Tibial nerve (tissue), 4 donors: ENCODE measurements around the gene HMCN1.

Experiments used
- EP300 ChIP-seq, 2 donors: sonication (generic); formaldehyde crosslinking; IDR thresholded peaks; one replicate each; pipeline ENCODE4 v1.6.1; 2017; ENCODE audit warnings: antibody characterized with exemption in 2 of 2, mild to moderate bottlenecking in 1 of 2
- POLR2A ChIP-seq, 2 donors: fragments of 450-650 bp; IDR thresholded peaks; one replicate each; pipeline ENCODE4 v1.6.1; 2017; ENCODE audit warnings: antibody characterized with exemption in 2 of 2, mild to moderate bottlenecking in 2 of 2, moderate library complexity in 2 of 2
- TF ChIP-seq, protein P1 (sequence below), 5 experiments: fragments of 200-600 bp in 3 of 5; fragments of 450-650 bp in 2 of 5; sonication (generic) in 3 of 5; IDR thresholded peaks; one replicate each; pipeline ENCODE4 v1.5.1; 2016 to 2019; ENCODE audit warnings: antibody characterized with exemption in 5 of 5, mild to moderate bottlenecking in 3 of 5, moderate library complexity in 2 of 5

DNA sequence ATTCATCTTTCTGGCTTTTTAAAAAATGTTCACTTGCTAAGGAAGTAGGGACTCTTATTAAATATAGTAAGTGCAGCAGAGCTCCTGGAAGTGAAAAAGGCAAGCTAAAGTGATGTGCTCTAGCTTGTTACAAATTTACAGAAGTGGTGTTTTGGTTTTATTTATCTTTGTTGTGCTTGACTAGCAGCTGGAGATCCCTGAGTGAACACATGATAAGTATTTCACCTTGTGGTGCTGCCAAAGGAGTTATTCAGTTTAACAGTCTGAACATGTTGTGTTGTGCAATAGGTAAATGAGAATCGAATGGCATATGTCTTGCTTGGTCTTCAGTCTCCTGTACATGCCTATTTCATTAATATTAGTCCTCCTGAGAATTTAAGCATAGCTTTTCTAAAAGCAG lies 325.1 kb downstream of the HMCN1 start:
- TF ChIP-seq, protein P1, sequence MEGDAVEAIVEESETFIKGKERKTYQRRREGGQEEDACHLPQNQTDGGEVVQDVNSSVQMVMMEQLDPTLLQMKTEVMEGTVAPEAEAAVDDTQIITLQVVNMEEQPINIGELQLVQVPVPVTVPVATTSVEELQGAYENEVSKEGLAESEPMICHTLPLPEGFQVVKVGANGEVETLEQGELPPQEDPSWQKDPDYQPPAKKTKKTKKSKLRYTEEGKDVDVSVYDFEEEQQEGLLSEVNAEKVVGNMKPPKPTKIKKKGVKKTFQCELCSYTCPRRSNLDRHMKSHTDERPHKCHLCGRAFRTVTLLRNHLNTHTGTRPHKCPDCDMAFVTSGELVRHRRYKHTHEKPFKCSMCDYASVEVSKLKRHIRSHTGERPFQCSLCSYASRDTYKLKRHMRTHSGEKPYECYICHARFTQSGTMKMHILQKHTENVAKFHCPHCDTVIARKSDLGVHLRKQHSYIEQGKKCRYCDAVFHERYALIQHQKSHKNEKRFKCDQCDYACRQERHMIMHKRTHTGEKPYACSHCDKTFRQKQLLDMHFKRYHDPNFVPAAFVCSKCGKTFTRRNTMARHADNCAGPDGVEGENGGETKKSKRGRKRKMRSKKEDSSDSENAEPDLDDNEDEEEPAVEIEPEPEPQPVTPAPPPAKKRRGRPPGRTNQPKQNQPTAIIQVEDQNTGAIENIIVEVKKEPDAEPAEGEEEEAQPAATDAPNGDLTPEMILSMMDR (IDR thresholded peaks at IDR 0.05), result no peak
- TF ChIP-seq POLR2A (IDR thresholded peaks at IDR 0.05) (no peak), EP300 (IDR thresholded peaks at IDR 0.05) (peak in 1 of 2 donors; percentile 35)
